ENCODE results near the gene EMILIN2.

Gene EMILIN2

GRCh38 chr18:2910751-2911425 lies 64.1 kb downstream of the EMILIN2 start:
- H3K27ac ChIP-seq = no peak overlapping the region
- no peak overlapping the region for H3K4me3 ChIP-seq (ENCODE audit: low read depth, low read length)
- no peak for DNase-seq
- H3K27me3 ChIP-seq (replicated peaks) = no peaks in the 10 kb centered on the region
- in situ Hi-C loops (cut with HindIII; ENCODE audit: low pct_ligation_motif_present, low sequenced_read_pairs) = no loop called here
- peaks cover 28% of the 10 kb centered on the region for H3K36me3 ChIP-seq (replicated peaks)
- TF ChIP-seq CTCF (IDR thresholded peaks at IDR 0.05; ENCODE audit: low read depth, low read length, missing control alignments) = no peak

GRCh38 chr18:2911533-2911932 lies 64.7 kb downstream of the EMILIN2 start:
- TF ChIP-seq CTCF (IDR thresholded peaks at IDR 0.05; ENCODE audit: low read depth, low read length, missing control alignments) = no peak
- DNase-seq = no peak
- H3K36me3 ChIP-seq (replicated peaks) = peaks cover 30% of the 10 kb centered on the region
- no peaks in the 10 kb centered on the region for H3K27me3 ChIP-seq (replicated peaks)
- in situ Hi-C loops (cut with HindIII; ENCODE audit: low pct_ligation_motif_present, low sequenced_read_pairs) = no loop called here
- no peak overlapping the region for H3K4me3 ChIP-seq (ENCODE audit: low read depth, low read length)
- no peak overlapping the region for H3K27ac ChIP-seq

- Histone ChIP-seq H3K27me3 (replicated peaks) (no peaks in the 10 kb centered on the region), H3K36me3 (replicated peaks) (peaks cover 35% of the 10 kb centered on the region)
- TF ChIP-seq CTCF (IDR thresholded peaks at IDR 0.05; ENCODE audit: low read depth, low read length, missing control alignments) = no peak
Observed at GRCh38 chr18:2912357-2913299, 65.8 kb downstream of the EMILIN2 start.

GRCh38 chr18:2913398-2914005 lies 66.7 kb downstream of the EMILIN2 start:
- H3K4me3 ChIP-seq (ENCODE audit: low read depth, low read length) = no peak overlapping the region
- DNase-seq = no peak
- H3K27ac ChIP-seq = no peak overlapping the region
- peaks cover 38% of the 10 kb centered on the region for H3K36me3 ChIP-seq (replicated peaks)
- in situ Hi-C loops (cut with HindIII; ENCODE audit: low pct_ligation_motif_present, low sequenced_read_pairs) = no loop called here
- H3K27me3 ChIP-seq (replicated peaks) = no peaks in the 10 kb centered on the region
- TF ChIP-seq CTCF (IDR thresholded peaks at IDR 0.05; ENCODE audit: low read depth, low read length, missing control alignments) = no peak

More at GRCh38 chr18:2912357-2913299, 65.8 kb downstream of the EMILIN2 start:
- Histone ChIP-seq H3K4me3 (ENCODE audit: low read depth, low read length) (no peak overlapping the region), H3K27ac (no peak overlapping the region)
- in situ Hi-C loops (cut with HindIII; ENCODE audit: low pct_ligation_motif_present, low sequenced_read_pairs) = no loop called here
- no peak for DNase-seq

- no peak overlapping the region for H3K4me3 ChIP-seq (ENCODE audit: low read depth, low read length)
- H3K27me3 ChIP-seq (replicated peaks) = no peaks in the 10 kb centered on the region
- no peak overlapping the region for H3K27ac ChIP-seq
- no peak for DNase-seq
- in situ Hi-C loops (cut with HindIII; ENCODE audit: low pct_ligation_motif_present, low sequenced_read_pairs) = no loop called here
- peaks cover 43% of the 10 kb centered on the region for H3K36me3 ChIP-seq (replicated peaks)
- TF ChIP-seq CTCF (IDR thresholded peaks at IDR 0.05; ENCODE audit: low read depth, low read length, missing control alignments) = no peak
Observed at GRCh38 chr18:2914185-2914880, 67.5 kb downstream of the EMILIN2 start.
